Astrocyte of the spinal cord (primary cell): ENCODE data around the gene TBPL1.

Source experiments
- DNase-seq: peaks from one replicate; pipeline ENCODE4 v3.0.0; 2011; ENCODE audit warnings: low read depth, low spot score
- H3K4me3 ChIP-seq: 2 replicates; pipeline ENCODE4 v1.5.1; 2011; ENCODE audit warnings: low read depth, mild to moderate bottlenecking, low read length, moderate library complexity
- CTCF ChIP-seq: IDR thresholded peaks from 2 replicates; pipeline ENCODE4 v1.5.1; 2012; ENCODE audit warnings: low read depth, mild to moderate bottlenecking, low read length, inconsistent platforms
- in situ Hi-C: cut with HindIII; loops from 2 replicates; pipeline ENCODE4 v1.10.0; 2017; ENCODE audit warnings: low sequenced_read_pairs

TBPL1 gene

DNA sequence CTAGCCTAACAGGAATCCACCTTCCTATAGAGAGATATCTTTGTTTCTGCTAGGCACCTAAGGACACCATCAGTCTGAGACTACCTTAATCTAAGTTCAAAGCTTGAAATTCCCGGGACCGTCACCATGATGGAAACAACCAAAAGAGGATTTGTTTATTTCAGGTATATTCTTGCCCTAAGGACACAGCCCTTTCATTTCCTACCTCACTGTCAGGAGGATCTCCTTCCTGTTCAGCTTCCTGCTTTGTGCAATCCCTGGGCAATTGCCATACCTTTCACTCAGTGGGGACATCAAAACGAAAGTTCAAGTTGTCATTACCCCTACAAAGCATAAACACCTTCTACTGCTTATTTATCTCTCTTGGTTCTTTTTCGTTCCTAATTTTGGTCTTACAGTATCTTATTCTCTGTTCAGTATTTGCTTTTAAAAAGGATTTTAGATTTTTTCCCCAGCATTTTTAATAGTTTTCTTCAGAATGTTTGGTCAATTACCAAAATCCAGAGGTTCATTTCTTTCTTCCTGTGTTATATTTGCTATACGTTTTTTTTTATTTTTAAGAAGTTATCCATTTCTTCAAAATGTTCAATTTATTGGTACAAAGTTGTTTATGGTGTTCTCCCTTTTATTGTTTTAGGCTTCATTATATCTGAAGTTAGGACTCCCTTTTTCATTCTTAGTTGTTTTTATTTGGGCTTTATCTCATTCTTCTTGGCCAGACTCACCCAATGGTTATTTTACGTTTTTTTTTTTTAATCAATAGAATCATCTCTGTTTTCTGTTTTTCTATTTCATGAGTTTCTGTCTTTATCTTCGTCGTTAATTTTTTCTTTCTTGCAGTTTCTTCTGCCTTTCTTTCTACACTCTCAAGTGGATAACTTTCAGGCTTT, 13.0 kb upstream of the TBPL1 start:
- in situ Hi-C loops: no loop called here
- H3K4me3 ChIP-seq: no peak overlapping the region
- DNase-seq: no peak
- TF ChIP-seq CTCF: no peak

- in situ Hi-C loops: no loop called here
- no peak for DNase-seq
Observed at GRCh38 chr6:133945158-133945557, 7.9 kb upstream of the TBPL1 start.

GRCh38 chr6:133947302-133947900, 5.6 kb upstream of the TBPL1 start:
- H3K4me3 ChIP-seq: no peak overlapping the region
- in situ Hi-C loops: no loop called here
- DNase-seq: no peak
- TF ChIP-seq CTCF: no peak

More at GRCh38 chr6:133945158-133945557, 7.9 kb upstream of the TBPL1 start:
- no peak for TF ChIP-seq CTCF
- no peak overlapping the region for H3K4me3 ChIP-seq

DNA sequence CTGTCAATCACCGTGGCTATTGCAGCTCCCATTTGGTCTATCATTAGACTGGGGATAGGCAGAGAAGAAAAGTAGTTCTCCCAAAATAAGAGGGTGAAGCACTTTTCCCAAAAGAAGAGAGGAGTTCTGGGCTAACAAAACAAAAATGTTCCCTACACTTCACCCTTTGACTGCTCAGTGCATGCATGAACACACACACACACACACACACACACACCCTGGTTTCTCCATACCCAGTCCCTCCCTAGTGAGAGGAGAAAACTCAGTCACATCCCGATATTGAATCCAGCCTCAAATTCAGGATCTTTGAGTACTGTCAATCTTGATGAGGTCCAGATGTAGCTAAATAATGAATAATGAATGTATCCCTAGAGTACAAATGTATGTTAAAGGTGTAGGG, 4.6 kb upstream of the TBPL1 start:
- in situ Hi-C loops: no loop called here
- TF ChIP-seq CTCF: no peak
- no peak overlapping the region for H3K4me3 ChIP-seq
- DNase-seq: no peak

GRCh38 chr6:133951227-133951626, 1.8 kb upstream of the TBPL1 start:
- in situ Hi-C loops: no loop called here
- TF ChIP-seq CTCF: no peak
- H3K4me3 ChIP-seq: peak overlapping the region; percentile 85
- DNase-seq: no peak

DNA sequence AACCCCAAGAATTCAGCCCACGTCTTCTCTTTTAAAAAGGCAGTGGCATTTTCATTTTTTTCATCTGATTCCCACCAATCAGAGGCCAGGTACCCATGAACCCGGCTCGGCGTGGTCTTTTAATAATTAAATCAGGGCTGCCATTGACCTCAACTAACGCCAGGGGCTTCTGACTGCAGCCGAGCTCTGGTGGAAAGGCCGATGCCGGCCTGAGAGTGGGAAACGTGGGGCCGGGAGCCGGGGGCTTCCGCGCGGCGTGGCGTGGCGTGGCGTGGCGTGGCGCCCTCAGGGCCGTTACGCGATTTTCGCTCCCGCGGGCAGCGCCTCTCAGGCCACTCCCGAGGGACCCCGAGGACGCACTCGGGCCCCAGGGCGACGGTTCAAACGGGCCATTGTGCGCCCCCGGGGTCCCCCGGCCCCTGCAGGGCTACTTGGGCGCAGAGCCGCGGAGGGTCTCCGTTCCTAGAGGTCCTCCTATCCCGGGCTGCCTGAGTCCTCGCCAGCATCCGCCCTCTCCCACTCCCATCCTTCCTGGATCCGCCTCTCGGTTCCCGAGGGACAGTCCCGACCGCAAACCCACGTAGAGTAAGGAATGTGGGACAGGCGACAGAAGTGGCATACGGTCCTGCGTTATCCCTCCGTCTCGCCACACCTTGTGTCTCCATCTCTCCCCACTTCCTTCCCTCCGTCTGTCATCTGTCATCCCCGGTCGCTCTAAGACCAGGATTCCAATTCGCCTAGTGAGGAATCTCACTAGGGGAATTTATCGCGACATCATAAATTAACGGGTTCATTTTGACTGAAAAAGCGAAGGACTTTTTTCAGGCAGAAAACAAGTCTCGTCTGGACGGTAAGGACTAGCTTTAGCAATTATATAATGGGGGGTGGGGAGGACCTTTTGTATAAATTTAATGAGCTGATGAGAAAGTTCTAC, 876 bp upstream of the TBPL1 start:
- peak; percentile 86 for DNase-seq
- H3K4me3 ChIP-seq: peak overlapping the region; percentile 85
- TF ChIP-seq CTCF: peak; percentile 40
- in situ Hi-C loops: no loop called here
